DND-41 (cell line): Measurements from ENCODE around the gene NFX1.
"Not testable (repeated sequence)": the region's sequence is repeated elsewhere in the genome, so short reads cannot be mapped to it uniquely, and the experiment has no call there.

Experiments
- ATAC-seq: fragments of 200-7000 bp; cut with Tn5 transposase; 3 replicates; pipeline ENCODE4 v1.9.1; 2021; ENCODE audit warnings: low read depth; ENCODE audit not compliant: insufficient read depth
- DNase-seq: peaks from one replicate; pipeline ENCODE4 v3.0.0-alpha.2; 2020
- H2AFZ ChIP-seq: 2 replicates; pipeline ENCODE4 v1.6.0; 2012; ENCODE audit warnings: low read depth, low read length
- H3K27ac ChIP-seq: 2 replicates; pipeline ENCODE4 v1.5.1; 2012; ENCODE audit warnings: low read length, inconsistent platforms
- H3K27me3 ChIP-seq: fragments of 200-600 bp; sonication (generic); 2 replicates; pipeline ENCODE4 v1.6.0; 2012; ENCODE audit warnings: low read length, mild to moderate bottlenecking, inconsistent platforms; ENCODE audit not compliant: insufficient read depth, poor library complexity
- H3K36me3 ChIP-seq: 2 replicates; pipeline ENCODE4 v1.5.1; 2012; ENCODE audit warnings: low read length, inconsistent platforms; ENCODE audit not compliant: insufficient read depth
- H3K4me1 ChIP-seq: 2 replicates; pipeline ENCODE4 v1.5.1; 2012; ENCODE audit warnings: mild to moderate bottlenecking, low read length; ENCODE audit not compliant: insufficient read depth
- H3K4me2 ChIP-seq: 2 replicates; pipeline ENCODE4 v1.6.0; 2012; ENCODE audit warnings: mild to moderate bottlenecking, moderate library complexity, low read length, inconsistent platforms; ENCODE audit not compliant: insufficient read depth
- H3K4me3 ChIP-seq, 2 experiments: fragments of 200-600 bp in 1 of 2; shearing (Covaris generic) in 1 of 2; 2 replicates each; pipeline ENCODE4 v1.5.1; 2012 to 2016; ENCODE audit warnings: inconsistent platforms in 2 of 2, low read length in 2 of 2, mild to moderate bottlenecking in 2 of 2, low read depth in 1 of 2, moderate library complexity in 1 of 2
- H3K79me2 ChIP-seq: 2 replicates; pipeline ENCODE4 v1.6.0; 2012; ENCODE audit warnings: low read length, inconsistent platforms; ENCODE audit not compliant: insufficient read depth
- H3K9ac ChIP-seq: 2 replicates; pipeline ENCODE4 v1.6.0; 2012; ENCODE audit warnings: low read depth, mild to moderate bottlenecking, inconsistent platforms, low read length, moderate library complexity
- H3K9me3 ChIP-seq: 2 replicates; pipeline ENCODE4 v1.5.1; 2012; ENCODE audit warnings: low read length, moderate library complexity, mild to moderate bottlenecking, inconsistent platforms; ENCODE audit not compliant: insufficient read depth, severe bottlenecking
- H4K20me1 ChIP-seq: 2 replicates; pipeline ENCODE4 v1.6.0; 2012; ENCODE audit warnings: low read length; ENCODE audit not compliant: insufficient read depth
- CTCF ChIP-seq: IDR thresholded peaks from 2 replicates; pipeline ENCODE4 v1.5.1; 2012; ENCODE audit warnings: borderline replicate concordance, low read length, moderate library complexity, mild to moderate bottlenecking; ENCODE audit not compliant: poor library complexity, severe bottlenecking; ENCODE audit errors: extremely low read depth
- EZH2 ChIP-seq: IDR thresholded peaks from 3 replicates; pipeline ENCODE4 v1.6.1; 2012; ENCODE audit warnings: borderline replicate concordance, low read depth, mild to moderate bottlenecking, moderate library complexity, low read length, inconsistent platforms; ENCODE audit not compliant: severe bottlenecking

Gene NFX1

GRCh38 chr9:33355933-33356332 is 65.6 kb downstream of the NFX1 start:
- Histone ChIP-seq H3K36me3 (peaks cover 23% of the 10 kb centered on the region), H3K9ac (no peak overlapping the region), H3K4me1 (no peaks in the 10 kb centered on the region), H2AFZ (no peak overlapping the region), H3K4me3 (no peak overlapping the region), H4K20me1 (no peaks in the 10 kb centered on the region), H3K27me3 (no peaks in the 10 kb centered on the region), H3K9me3 (no peaks in the 10 kb centered on the region), H3K27ac (no peak overlapping the region), H3K4me2 (no peak overlapping the region), H3K79me2 (no peaks in the 10 kb centered on the region)
- TF ChIP-seq EZH2, result no peak
- TF ChIP-seq CTCF, result no peak
- DNase-seq (no peak), ATAC-seq (no peak)

GRCh38 chr9:33358641-33359040 is 68.3 kb downstream of the NFX1 start:
- not testable (repeated sequence) for H3K9me3 ChIP-seq, DNase-seq, H2AFZ ChIP-seq, H3K9ac ChIP-seq, H4K20me1 ChIP-seq, H3K79me2 ChIP-seq, H3K4me3 ChIP-seq, H3K4me2 ChIP-seq, H3K27ac ChIP-seq, ATAC-seq, H3K27me3 ChIP-seq, H3K4me1 ChIP-seq
- peaks cover 21% of the 10 kb centered on the region for H3K36me3 ChIP-seq

- peaks cover 40% of the 10 kb centered on the region for H3K36me3 ChIP-seq
- no peak overlapping the region for H3K9ac ChIP-seq
- H3K4me3 ChIP-seq, result no peak overlapping the region
- ATAC-seq, result no peak
- H4K20me1 ChIP-seq, result no peaks in the 10 kb centered on the region
- no peak for DNase-seq
- H3K4me2 ChIP-seq, result no peak overlapping the region
- H2AFZ ChIP-seq, result no peak overlapping the region
- H3K9me3 ChIP-seq, result no peaks in the 10 kb centered on the region
- no peak overlapping the region for H3K27ac ChIP-seq
- no peaks in the 10 kb centered on the region for H3K27me3 ChIP-seq
- H3K79me2 ChIP-seq, result no peaks in the 10 kb centered on the region
- no peak for TF ChIP-seq EZH2
- TF ChIP-seq CTCF, result no peak
- no peaks in the 10 kb centered on the region for H3K4me1 ChIP-seq
These were observed 73.8 kb downstream of the NFX1 start for GRCh38 chr9:33364127-33364526.

GRCh38 chr9:33364814-33365213 is 74.5 kb downstream of the NFX1 start:
- peaks cover 41% of the 10 kb centered on the region for H3K36me3 ChIP-seq
- not testable (repeated sequence) for H2AFZ ChIP-seq, H3K79me2 ChIP-seq, DNase-seq, H3K4me3 ChIP-seq, H3K9me3 ChIP-seq, H3K27ac ChIP-seq, H3K4me2 ChIP-seq, H4K20me1 ChIP-seq, H3K27me3 ChIP-seq, H3K9ac ChIP-seq, H3K4me1 ChIP-seq, ATAC-seq
